ENCODE measurements around the gene HIBADH. TPM values are rescaled to one million over a fixed set of nuclear protein-coding genes. Genes with fewer than 3 reads are reported as not detected.

HIBADH gene
- polyA plus RNA-seq = 22.3 TPM

- H3K36me3 Mint-ChIP-seq = no peaks in the 10 kb centered on the region
- H3K4me3 Mint-ChIP-seq = peak within 1 kb of the TSS; percentile 86 to 99 (median 96)
- peak within 1 kb of the TSS; percentile 93 to 97 (median 95) for H3K27ac Mint-ChIP-seq
- H3K9me3 Mint-ChIP-seq = no peaks in the 10 kb centered on the region
- peaks cover 8 to 13% (median 10%) of the 10 kb centered on the region in 3 donors for H3K4me1 Mint-ChIP-seq
- no peaks in the 10 kb centered on the region for H3K27me3 Mint-ChIP-seq
Measured at GRCh38 chr7:27662490-27663205, at the start of gene HIBADH. TSS of gene HIBADH (minus strand) at chr7:27662883. CDS start at chr7:27662788, 95 bp downstream.

GRCh38 chr7:27712217-27712616 lies 49.5 kb upstream of the HIBADH start:
- H3K4me1 Mint-ChIP-seq = peaks cover 4 to 5% (median 5%) of the 10 kb centered on the region in 3 donors
- peaks cover 0 to 6% (median 0%) of the 10 kb centered on the region in 3 donors for H3K9me3 Mint-ChIP-seq
- H3K36me3 Mint-ChIP-seq = no peaks in the 10 kb centered on the region
- peaks cover 5% of the 10 kb centered on the region for H3K27me3 Mint-ChIP-seq
- no peak overlapping the region for H3K4me3 Mint-ChIP-seq
- no peak overlapping the region for H3K27ac Mint-ChIP-seq

GRCh38 chr7:27709137-27710075 lies 46.7 kb upstream of the HIBADH start:
- peaks cover 1% of the 10 kb centered on the region for H3K36me3 Mint-ChIP-seq
- H3K27me3 Mint-ChIP-seq = peaks cover 3% of the 10 kb centered on the region
- peaks cover 0 to 6% (median 0%) of the 10 kb centered on the region in 3 donors for H3K9me3 Mint-ChIP-seq
- H3K4me3 Mint-ChIP-seq = no peak overlapping the region
- H3K4me1 Mint-ChIP-seq = peaks cover 4 to 5% (median 5%) of the 10 kb centered on the region in 3 donors
- H3K27ac Mint-ChIP-seq = no peak overlapping the region

GRCh38 chr7:27708485-27708884 lies 45.8 kb upstream of the HIBADH start:
- Mint-ChIP-seq H3K27ac (no peak overlapping the region), H3K27me3 (peaks cover 3% of the 10 kb centered on the region), H3K4me1 (peaks cover 4 to 5% (median 5%) of the 10 kb centered on the region in 3 donors), H3K36me3 (peaks cover 1% of the 10 kb centered on the region), H3K9me3 (peaks cover 0 to 6% (median 0%) of the 10 kb centered on the region in 3 donors), H3K4me3 (no peak overlapping the region)

- H3K27me3 Mint-ChIP-seq = peaks cover 7% of the 10 kb centered on the region
- H3K4me1 Mint-ChIP-seq = no peaks in the 10 kb centered on the region
- no peak overlapping the region for H3K27ac Mint-ChIP-seq
- peaks cover 1% of the 10 kb centered on the region for H3K36me3 Mint-ChIP-seq
- H3K9me3 Mint-ChIP-seq = no peaks in the 10 kb centered on the region
- H3K4me3 Mint-ChIP-seq = no peak overlapping the region
Measured at GRCh38 chr7:27705200-27705594, 42.5 kb upstream of the HIBADH start.

- Mint-ChIP-seq H3K27ac (no peak overlapping the region), H3K4me1 (no peaks in the 10 kb centered on the region), H3K4me3 (no peak overlapping the region), H3K9me3 (no peaks in the 10 kb centered on the region), H3K27me3 (peaks cover 7% of the 10 kb centered on the region), H3K36me3 (peaks cover 1% of the 10 kb centered on the region)
Measured at GRCh38 chr7:27704422-27705199, 41.9 kb upstream of the HIBADH start.

GRCh38 chr7:27703181-27703580 lies 40.5 kb upstream of the HIBADH start:
- Mint-ChIP-seq H3K27ac (no peak overlapping the region), H3K4me3 (no peak overlapping the region), H3K4me1 (peaks cover under 1 to 5% (median 4%) of the 10 kb centered on the region in 3 donors), H3K36me3 (peaks cover 1% of the 10 kb centered on the region), H3K27me3 (peaks cover 7% of the 10 kb centered on the region), H3K9me3 (no peaks in the 10 kb centered on the region)

- no peak overlapping the region for H3K4me3 Mint-ChIP-seq
- H3K4me1 Mint-ChIP-seq = peaks cover 10 to 15% (median 11%) of the 10 kb centered on the region in 3 donors
- no peaks in the 10 kb centered on the region for H3K9me3 Mint-ChIP-seq
- H3K27me3 Mint-ChIP-seq = peaks cover 7% of the 10 kb centered on the region
- H3K27ac Mint-ChIP-seq = no peak overlapping the region
- H3K36me3 Mint-ChIP-seq = peaks cover 1% of the 10 kb centered on the region
Measured at GRCh38 chr7:27700501-27700900, 37.8 kb upstream of the HIBADH start.

GRCh38 chr7:27699751-27700150 lies 37.1 kb upstream of the HIBADH start:
- Mint-ChIP-seq H3K4me3 (no peak overlapping the region), H3K36me3 (no peaks in the 10 kb centered on the region), H3K27ac (no peak overlapping the region), H3K9me3 (no peaks in the 10 kb centered on the region), H3K27me3 (peaks cover 4% of the 10 kb centered on the region), H3K4me1 (peaks cover 11 to 15% (median 14%) of the 10 kb centered on the region in 3 donors)

GRCh38 chr7:27697861-27698430 lies 35.3 kb upstream of the HIBADH start:
- Mint-ChIP-seq H3K27me3 (peaks cover 4% of the 10 kb centered on the region), H3K27ac (peak overlapping the region; percentile 28 to 91 (median 89)), H3K9me3 (no peaks in the 10 kb centered on the region), H3K4me3 (peak overlapping the region; percentile 15 to 70 (median 46)), H3K4me1 (peaks cover 11 to 15% (median 14%) of the 10 kb centered on the region in 3 donors), H3K36me3 (no peaks in the 10 kb centered on the region)

GRCh38 chr7:27695096-27695495 lies 32.4 kb upstream of the HIBADH start:
- Mint-ChIP-seq H3K4me3 (no peak overlapping the region), H3K27ac (no peak overlapping the region), H3K36me3 (no peaks in the 10 kb centered on the region), H3K27me3 (no peaks in the 10 kb centered on the region), H3K4me1 (peaks cover 11 to 15% (median 14%) of the 10 kb centered on the region in 3 donors), H3K9me3 (no peaks in the 10 kb centered on the region)

- Mint-ChIP-seq H3K4me3 (no peak overlapping the region), H3K9me3 (no peaks in the 10 kb centered on the region)
Measured at GRCh38 chr7:27693794-27694193, 31.1 kb upstream of the HIBADH start.

GRCh38 chr7:27690649-27691048 lies 28.0 kb upstream of the HIBADH start:
- Mint-ChIP-seq H3K4me3 (no peak overlapping the region), H3K27ac (peak overlapping the region in 1 of 3 donors; percentile 71), H3K9me3 (no peaks in the 10 kb centered on the region)

More at GRCh38 chr7:27693794-27694193, 31.1 kb upstream of the HIBADH start:
- H3K27ac Mint-ChIP-seq = no peak overlapping the region
- H3K4me1 Mint-ChIP-seq = peaks cover 13 to 15% (median 14%) of the 10 kb centered on the region in 3 donors
- no peaks in the 10 kb centered on the region for H3K36me3 Mint-ChIP-seq
- H3K27me3 Mint-ChIP-seq = peaks cover 2% of the 10 kb centered on the region

GRCh38 chr7:27689591-27690164 lies 27.0 kb upstream of the HIBADH start:
- no peaks in the 10 kb centered on the region for H3K9me3 Mint-ChIP-seq
- H3K27ac Mint-ChIP-seq = no peak overlapping the region
- H3K27me3 Mint-ChIP-seq = peaks cover 7% of the 10 kb centered on the region
- H3K36me3 Mint-ChIP-seq = no peaks in the 10 kb centered on the region
- no peak overlapping the region for H3K4me3 Mint-ChIP-seq
- peaks cover 0 to 2% (median 0%) of the 10 kb centered on the region in 3 donors for H3K4me1 Mint-ChIP-seq

More at GRCh38 chr7:27690649-27691048, 28.0 kb upstream of the HIBADH start:
- no peaks in the 10 kb centered on the region for H3K36me3 Mint-ChIP-seq
- H3K4me1 Mint-ChIP-seq = peaks cover 0 to 4% (median 2%) of the 10 kb centered on the region in 3 donors
- peaks cover 7% of the 10 kb centered on the region for H3K27me3 Mint-ChIP-seq
